ENCODE data around the gene DCBLD1.

DNA sequence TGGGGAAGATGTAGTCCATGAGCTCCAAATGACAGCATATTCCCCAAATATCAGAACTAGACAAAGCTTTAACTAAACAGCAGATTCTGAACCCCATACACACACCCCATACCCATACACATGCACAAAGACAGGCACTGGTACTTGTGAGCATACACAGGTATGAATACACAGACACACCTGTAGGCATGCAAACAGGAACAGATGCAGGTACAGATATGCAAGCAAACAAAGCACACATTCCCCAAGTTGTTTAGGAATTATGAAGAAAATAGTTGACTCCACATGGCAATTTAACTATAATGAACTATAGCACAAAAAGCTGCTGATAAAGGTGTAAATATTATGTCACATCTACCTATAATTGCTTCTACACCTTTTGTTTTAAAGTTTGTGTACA, 103.2 kb downstream of the DCBLD1 start:
- TF ChIP-seq, protein P1, sequence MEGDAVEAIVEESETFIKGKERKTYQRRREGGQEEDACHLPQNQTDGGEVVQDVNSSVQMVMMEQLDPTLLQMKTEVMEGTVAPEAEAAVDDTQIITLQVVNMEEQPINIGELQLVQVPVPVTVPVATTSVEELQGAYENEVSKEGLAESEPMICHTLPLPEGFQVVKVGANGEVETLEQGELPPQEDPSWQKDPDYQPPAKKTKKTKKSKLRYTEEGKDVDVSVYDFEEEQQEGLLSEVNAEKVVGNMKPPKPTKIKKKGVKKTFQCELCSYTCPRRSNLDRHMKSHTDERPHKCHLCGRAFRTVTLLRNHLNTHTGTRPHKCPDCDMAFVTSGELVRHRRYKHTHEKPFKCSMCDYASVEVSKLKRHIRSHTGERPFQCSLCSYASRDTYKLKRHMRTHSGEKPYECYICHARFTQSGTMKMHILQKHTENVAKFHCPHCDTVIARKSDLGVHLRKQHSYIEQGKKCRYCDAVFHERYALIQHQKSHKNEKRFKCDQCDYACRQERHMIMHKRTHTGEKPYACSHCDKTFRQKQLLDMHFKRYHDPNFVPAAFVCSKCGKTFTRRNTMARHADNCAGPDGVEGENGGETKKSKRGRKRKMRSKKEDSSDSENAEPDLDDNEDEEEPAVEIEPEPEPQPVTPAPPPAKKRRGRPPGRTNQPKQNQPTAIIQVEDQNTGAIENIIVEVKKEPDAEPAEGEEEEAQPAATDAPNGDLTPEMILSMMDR (IDR thresholded peaks at IDR 0.05) = no peak
- TF ChIP-seq POLR2A (IDR thresholded peaks at IDR 0.05) = no peak

Measured in Peyer's patch (tissue), 4 donors.